Measurements from ENCODE around the gene MBD3L3. TPM values are rescaled to one million over a fixed set of nuclear protein-coding genes. Genes with fewer than 3 reads are reported as not detected.
A peak's percentile ranks its signal among the peaks of the same experiment; 100 is the strongest.

MBD3L3 gene
- polyA plus RNA-seq, 3 donors: not detected

GRCh38 chr19:7018828-7019227, 39.6 kb downstream of the MBD3L3 start:
- no CpG with 5 or more reads among the region's 6 CpGs for whole genome bisulfite sequencing (ENCODE audit: insufficient coverage)
- peaks cover 0 to 6% (median 3%) of the 10 kb centered on the region in 3 donors for H3K27me3 Mint-ChIP-seq (ENCODE audit: low read depth in 3 of 3)
- H3K36me3 Mint-ChIP-seq: no peaks in the 10 kb centered on the region

DNA sequence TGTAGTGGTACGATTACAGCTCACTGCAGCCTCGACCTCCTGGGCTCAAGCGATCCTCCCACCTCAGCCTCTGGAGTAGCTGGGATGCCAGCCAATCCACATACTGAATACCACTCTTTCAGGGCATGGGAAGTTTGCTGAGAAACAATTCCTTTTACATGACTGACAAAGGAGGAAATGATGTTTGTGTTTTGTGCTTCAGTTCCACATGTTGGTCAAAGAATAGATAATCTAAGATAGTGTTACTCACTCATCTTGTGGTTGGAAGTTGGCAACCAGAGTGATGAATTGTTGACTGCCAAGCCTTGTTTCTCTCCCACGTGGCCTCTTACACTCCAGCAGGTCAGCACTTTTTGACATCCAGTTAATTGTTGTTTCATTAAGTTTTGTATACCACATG, 44.8 kb downstream of the MBD3L3 start:
- Histone ChIP-seq H3K79me2 (ENCODE audit: insufficient read depth, low read length) (no peaks in the 10 kb centered on the region), H3K9me3 (replicated peaks in 1 of 2; ENCODE audit: control insufficient read depth in 1 of 2, insufficient read depth in 1 of 2, low read length in 2 of 2) (no peaks in the 10 kb centered on the region), H2AFZ (ENCODE audit: insufficient read depth, low read depth, low read length, poor library complexity, severe bottlenecking) (no peak overlapping the region), H3K4me2 (replicated peaks; ENCODE audit: extremely low read depth, low read length, poor library complexity, severe bottlenecking) (no peak overlapping the region), H3K27me3 (ENCODE audit: control insufficient read depth in 2 of 2, insufficient read depth in 2 of 2, low read length in 2 of 2) (no peaks in the 10 kb centered on the region), H4K20me1 (ENCODE audit: insufficient read depth, low read length) (no peaks in the 10 kb centered on the region), H3K9ac (ENCODE audit: insufficient read depth, low read length, poor library complexity, severe bottlenecking) (no peak overlapping the region), H3K27ac (ENCODE audit: low read depth in 1 of 2, low read length in 2 of 2) (no peak overlapping the region), H3K36me3 (replicated peaks in 1 of 2; ENCODE audit: control insufficient read depth in 1 of 2, insufficient read depth in 2 of 2, low read length in 2 of 2) (no peaks in the 10 kb centered on the region), H3K4me3 (replicated peaks in 1 of 3; ENCODE audit: low read depth in 2 of 3, low read length in 3 of 3) (no peak overlapping the region), H3K4me1 (ENCODE audit: control insufficient read depth in 1 of 2, insufficient read depth in 2 of 2, low read length in 2 of 2) (peaks cover 4 to 11% of the 10 kb centered on the region in 2 donors)
- H3K4me1 Mint-ChIP-seq: peaks cover 24% of the 10 kb centered on the region
- TF ChIP-seq, protein P1, sequence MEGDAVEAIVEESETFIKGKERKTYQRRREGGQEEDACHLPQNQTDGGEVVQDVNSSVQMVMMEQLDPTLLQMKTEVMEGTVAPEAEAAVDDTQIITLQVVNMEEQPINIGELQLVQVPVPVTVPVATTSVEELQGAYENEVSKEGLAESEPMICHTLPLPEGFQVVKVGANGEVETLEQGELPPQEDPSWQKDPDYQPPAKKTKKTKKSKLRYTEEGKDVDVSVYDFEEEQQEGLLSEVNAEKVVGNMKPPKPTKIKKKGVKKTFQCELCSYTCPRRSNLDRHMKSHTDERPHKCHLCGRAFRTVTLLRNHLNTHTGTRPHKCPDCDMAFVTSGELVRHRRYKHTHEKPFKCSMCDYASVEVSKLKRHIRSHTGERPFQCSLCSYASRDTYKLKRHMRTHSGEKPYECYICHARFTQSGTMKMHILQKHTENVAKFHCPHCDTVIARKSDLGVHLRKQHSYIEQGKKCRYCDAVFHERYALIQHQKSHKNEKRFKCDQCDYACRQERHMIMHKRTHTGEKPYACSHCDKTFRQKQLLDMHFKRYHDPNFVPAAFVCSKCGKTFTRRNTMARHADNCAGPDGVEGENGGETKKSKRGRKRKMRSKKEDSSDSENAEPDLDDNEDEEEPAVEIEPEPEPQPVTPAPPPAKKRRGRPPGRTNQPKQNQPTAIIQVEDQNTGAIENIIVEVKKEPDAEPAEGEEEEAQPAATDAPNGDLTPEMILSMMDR (IDR thresholded peaks at IDR 0.05): no peak
- intact Hi-C loops (cut with micrococcal nuclease): no loop called here
- peak overlapping the region in 2 of 7 donors; percentile 78 to 93 for H3K27ac Mint-ChIP-seq
- no peaks in the 10 kb centered on the region for H3K36me3 Mint-ChIP-seq
- H3K27me3 Mint-ChIP-seq (ENCODE audit: low read depth in 3 of 3): peaks cover 2 to 13% (median 2%) of the 10 kb centered on the region in 3 donors
- H3K9me3 Mint-ChIP-seq: peaks cover 0 to 6% (median 0%) of the 10 kb centered on the region in 7 donors
- DNase-seq: peak; percentile 17 to 75 (median 27)
- no CpG with 5 or more reads among the region's 4 CpGs for WGBS (ENCODE audit: insufficient coverage)
- no peak overlapping the region for H3K4me3 Mint-ChIP-seq

More at GRCh38 chr19:7018828-7019227, 39.6 kb downstream of the MBD3L3 start:
- Histone ChIP-seq H3K4me1 (ENCODE audit: control insufficient read depth in 1 of 2, insufficient read depth in 2 of 2, low read length in 2 of 2) (no peaks in the 10 kb centered on the region), H3K36me3 (replicated peaks in 1 of 2; ENCODE audit: control insufficient read depth in 1 of 2, insufficient read depth in 2 of 2, low read length in 2 of 2) (no peaks in the 10 kb centered on the region), H2AFZ (ENCODE audit: insufficient read depth, low read depth, low read length, poor library complexity, severe bottlenecking) (no peak overlapping the region), H3K4me3 (replicated peaks in 1 of 3; ENCODE audit: low read depth in 2 of 3, low read length in 3 of 3) (no peak overlapping the region), H3K9me3 (replicated peaks in 1 of 2; ENCODE audit: control insufficient read depth in 1 of 2, insufficient read depth in 1 of 2, low read length in 2 of 2) (no peaks in the 10 kb centered on the region), H3K79me2 (ENCODE audit: insufficient read depth, low read length) (no peaks in the 10 kb centered on the region), H3K9ac (ENCODE audit: insufficient read depth, low read length, poor library complexity, severe bottlenecking) (no peak overlapping the region), H3K4me2 (replicated peaks; ENCODE audit: extremely low read depth, low read length, poor library complexity, severe bottlenecking) (no peak overlapping the region), H4K20me1 (ENCODE audit: insufficient read depth, low read length) (no peaks in the 10 kb centered on the region), H3K27ac (ENCODE audit: low read depth in 1 of 2, low read length in 2 of 2) (no peak overlapping the region), H3K27me3 (ENCODE audit: control insufficient read depth in 2 of 2, insufficient read depth in 2 of 2, low read length in 2 of 2) (no peaks in the 10 kb centered on the region)
- no peak overlapping the region for H3K27ac Mint-ChIP-seq
- no peaks in the 10 kb centered on the region for H3K9me3 Mint-ChIP-seq
- H3K4me3 Mint-ChIP-seq: no peak overlapping the region
- intact Hi-C loops (cut with micrococcal nuclease): no loop called here
- no peak for DNase-seq
- TF ChIP-seq, protein P1 (IDR thresholded peaks at IDR 0.05): no peak
- H3K4me1 Mint-ChIP-seq: peaks cover 5% of the 10 kb centered on the region
